HEK293 (cell line): ENCODE measurements around the gene ARMC2.
A peak's percentile ranks its signal among the peaks of the same experiment; 100 is the strongest.

Experiments used
- MZF1 ChIP-seq: fragments of 450-650 bp; formaldehyde crosslinking; IDR thresholded peaks from 2 replicates; pipeline ENCODE4 v1.5.1; 2017; ENCODE audit warnings: missing biosample characterization, missing genetic modification characterization, borderline replicate concordance
- ZBTB20 ChIP-seq: fragments of 450-650 bp; formaldehyde crosslinking; IDR thresholded peaks from 2 replicates; pipeline ENCODE4 v1.5.1; 2016; ENCODE audit warnings: missing biosample characterization, missing genetic modification characterization
- ZBTB8A ChIP-seq: fragments of 450-650 bp; formaldehyde crosslinking; IDR thresholded peaks from 2 replicates; pipeline ENCODE4 v1.5.1; 2016; ENCODE audit warnings: missing biosample characterization, missing genetic modification characterization
- ZEB2 ChIP-seq: fragments of 450-650 bp; formaldehyde crosslinking; IDR thresholded peaks from 2 replicates; pipeline ENCODE4 v1.5.1; 2016; ENCODE audit warnings: missing biosample characterization, missing genetic modification characterization
- ZFP3 ChIP-seq: fragments of 450-650 bp; formaldehyde crosslinking; IDR thresholded peaks from 2 replicates; pipeline ENCODE4 v1.5.1; 2016; ENCODE audit warnings: low read depth, missing biosample characterization, missing genetic modification characterization
- ZNF138 ChIP-seq: fragments of 450-650 bp; formaldehyde crosslinking; IDR thresholded peaks from 2 replicates; pipeline ENCODE4 v1.5.1; 2016; ENCODE audit warnings: missing biosample characterization, missing genetic modification characterization, borderline replicate concordance
- ZNF16 ChIP-seq: fragments of 450-650 bp; formaldehyde crosslinking; IDR thresholded peaks from 2 replicates; pipeline ENCODE4 v1.5.1; 2016; ENCODE audit warnings: low read depth, missing biosample characterization, missing genetic modification characterization
- ZNF175 ChIP-seq: fragments of 450-650 bp; formaldehyde crosslinking; IDR thresholded peaks from 2 replicates; pipeline ENCODE4 v1.5.1; 2016; ENCODE audit warnings: missing biosample characterization, missing genetic modification characterization
- ZNF19 ChIP-seq: fragments of 450-650 bp; formaldehyde crosslinking; IDR thresholded peaks from 2 replicates; pipeline ENCODE4; 2016; ENCODE audit warnings: missing biosample characterization, missing genetic modification characterization, low read depth
- ZNF248 ChIP-seq: fragments of 450-650 bp; formaldehyde crosslinking; IDR thresholded peaks from 2 replicates; pipeline ENCODE4 v1.5.1; 2017; ENCODE audit warnings: missing biosample characterization, missing genetic modification characterization
- ZNF350 ChIP-seq: fragments of 450-650 bp; formaldehyde crosslinking; IDR thresholded peaks from 2 replicates; pipeline ENCODE4 v1.5.0; 2017; ENCODE audit warnings: missing biosample characterization, mild to moderate bottlenecking, missing genetic modification characterization
- ZNF366 ChIP-seq: fragments of 450-650 bp; formaldehyde crosslinking; conservative IDR thresholded peaks from 2 replicates; pipeline ENCODE4 v1.5.1; 2016; ENCODE audit warnings: missing biosample characterization, missing genetic modification characterization
- ZNF416 ChIP-seq: fragments of 450-650 bp; formaldehyde crosslinking; IDR thresholded peaks from 2 replicates; pipeline ENCODE4 v1.5.1; 2016; ENCODE audit warnings: missing biosample characterization, missing genetic modification characterization
- ZNF501 ChIP-seq: fragments of 450-650 bp; formaldehyde crosslinking; IDR thresholded peaks from 2 replicates; pipeline ENCODE4 v1.5.1; 2016; ENCODE audit warnings: missing biosample characterization, missing genetic modification characterization
- ZNF530 ChIP-seq: fragments of 450-650 bp; formaldehyde crosslinking; IDR thresholded peaks from 2 replicates; pipeline ENCODE4 v1.5.1; 2016; ENCODE audit warnings: low read depth, missing biosample characterization, missing genetic modification characterization
- ZNF544 ChIP-seq: fragments of 450-650 bp; formaldehyde crosslinking; IDR thresholded peaks from 2 replicates; pipeline ENCODE4 v1.5.0; 2017; ENCODE audit warnings: missing biosample characterization, missing genetic modification characterization
- ZNF560 ChIP-seq: fragments of 450-650 bp; formaldehyde crosslinking; IDR thresholded peaks from 2 replicates; pipeline ENCODE4 v1.5.1; 2017; ENCODE audit warnings: missing biosample characterization, missing genetic modification characterization, borderline replicate concordance
- ZNF621 ChIP-seq: fragments of 450-650 bp; formaldehyde crosslinking; IDR thresholded peaks from 2 replicates; pipeline ENCODE4 v1.5.1; 2017; ENCODE audit warnings: missing biosample characterization, missing genetic modification characterization
- ZNF654 ChIP-seq: fragments of 450-650 bp; formaldehyde crosslinking; IDR thresholded peaks from 2 replicates; pipeline ENCODE4 v1.5.1; 2016; ENCODE audit warnings: low read depth, missing biosample characterization, missing genetic modification characterization
- ZNF776 ChIP-seq: fragments of 450-650 bp; formaldehyde crosslinking; IDR thresholded peaks from 2 replicates; pipeline ENCODE4 v1.5.0; 2017; ENCODE audit warnings: missing biosample characterization, missing genetic modification characterization, borderline replicate concordance
- ZNF785 ChIP-seq: fragments of 450-650 bp; formaldehyde crosslinking; IDR thresholded peaks from 2 replicates; pipeline ENCODE4 v1.5.1; 2016; ENCODE audit warnings: missing biosample characterization, missing genetic modification characterization
- ZNF791 ChIP-seq: fragments of 450-650 bp; formaldehyde crosslinking; IDR thresholded peaks from 2 replicates; pipeline ENCODE4 v1.5.1; 2016; ENCODE audit warnings: missing biosample characterization, missing genetic modification characterization
- ZSCAN16 ChIP-seq: fragments of 450-650 bp; formaldehyde crosslinking; IDR thresholded peaks from 2 replicates; pipeline ENCODE4 v1.5.1; 2016; ENCODE audit warnings: missing biosample characterization, missing genetic modification characterization
- TF ChIP-seq, protein P1 (sequence below): fragments of 450-650 bp; formaldehyde crosslinking; IDR thresholded peaks from 2 replicates; pipeline ENCODE4 v1.5.1; 2016; ENCODE audit warnings: missing biosample characterization, missing genetic modification characterization
- TF ChIP-seq, protein P2 (sequence below): fragments of 450-650 bp; formaldehyde crosslinking; IDR thresholded peaks from 2 replicates; pipeline ENCODE4 v1.5.1; 2016; ENCODE audit warnings: missing biosample characterization, missing genetic modification characterization
- TF ChIP-seq, protein P3 (sequence below): fragments of 450-650 bp; formaldehyde crosslinking; IDR thresholded peaks from 2 replicates; pipeline ENCODE4 v1.5.1; 2016; ENCODE audit warnings: missing biosample characterization, missing genetic modification characterization
- TF ChIP-seq, protein P4 (sequence below): fragments of 450-650 bp; formaldehyde crosslinking; IDR thresholded peaks from 2 replicates; pipeline ENCODE4 v1.5.1; 2016; ENCODE audit warnings: missing biosample characterization, missing genetic modification characterization
- TF ChIP-seq, protein P5 (sequence below): fragments of 450-650 bp; formaldehyde crosslinking; IDR thresholded peaks from 2 replicates; pipeline ENCODE4 v1.5.1; 2016; ENCODE audit warnings: missing biosample characterization, missing genetic modification characterization
- TF ChIP-seq, protein P6 (sequence below): fragments of 450-650 bp; IDR thresholded peaks from 2 replicates; pipeline ENCODE4 v1.5.1; 2018; ENCODE audit warnings: missing biosample characterization, mild to moderate bottlenecking, missing genetic modification characterization

Gene ARMC2

DNA sequence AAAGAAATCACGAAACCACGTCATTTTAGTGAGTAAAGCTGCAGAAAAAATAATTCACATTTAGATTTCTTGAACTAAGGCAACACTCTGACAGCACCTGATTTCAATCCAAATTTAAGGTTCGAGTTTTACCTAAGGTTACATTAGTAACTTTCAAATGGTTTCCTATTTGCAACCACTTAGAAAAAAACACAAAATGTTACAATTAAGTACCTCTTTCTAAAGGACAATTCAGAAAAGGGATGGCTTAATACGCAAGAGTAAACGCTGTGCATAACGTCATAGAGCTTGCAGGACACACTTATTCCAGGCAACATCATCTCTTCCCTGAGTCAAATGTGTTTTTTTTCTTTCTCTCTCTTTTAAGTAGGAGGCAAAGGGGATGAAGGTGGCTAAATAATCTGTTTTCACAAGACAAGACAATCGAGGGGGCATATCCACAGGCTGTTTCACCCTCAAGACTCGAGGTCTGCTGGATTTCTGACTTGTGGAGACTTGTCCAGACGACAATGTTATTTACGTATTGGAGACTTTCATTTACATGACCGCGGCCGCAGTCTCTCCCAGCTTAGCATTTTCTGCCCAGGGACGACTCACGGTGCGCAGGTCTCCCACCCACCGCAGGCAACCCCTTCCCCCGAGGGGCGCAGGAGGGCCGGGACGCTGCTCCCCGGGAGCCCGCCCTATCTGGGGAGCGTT is 160.5 kb downstream of the ARMC2 start (continued):
- TF ChIP-seq ZFP3 (tag by site-specific recombination) (no peak), ZNF530 (no peak), ZNF350 (tag by site-specific recombination) (no peak; the same call in 1 of the 2 replicates), ZNF776 (tag by site-specific recombination) (no peak), ZNF175 (no peak), ZNF16 (no peak), ZNF416 (no peak), ZBTB8A (tag by site-specific recombination) (no peak), ZSCAN16 (tag by site-specific recombination) (no peak), ZNF248 (no peak), MZF1 (tag by site-specific recombination) (peak; percentile 59; the same call in 1 of the 2 replicates), ZNF138 (tag by site-specific recombination) (no peak), ZNF654 (no peak), ZNF501 (tag by site-specific recombination) (peak; percentile 35; the same call in 1 of the 2 replicates), ZNF544 (no peak), ZNF366 (tag by site-specific recombination) (peak; percentile 78), ZEB2 (tag by site-specific recombination) (peak; percentile 70), ZNF560 (tag by site-specific recombination) (no peak), ZNF621 (tag by site-specific recombination) (no peak), ZNF785 (tag by site-specific recombination) (no peak), ZNF19 (tag by site-specific recombination) (no peak), ZBTB20 (tag by site-specific recombination) (peak; percentile 48; the same call in 1 of the 2 replicates), ZNF791 (tag by site-specific recombination) (no peak)
- TF ChIP-seq, protein P1, sequence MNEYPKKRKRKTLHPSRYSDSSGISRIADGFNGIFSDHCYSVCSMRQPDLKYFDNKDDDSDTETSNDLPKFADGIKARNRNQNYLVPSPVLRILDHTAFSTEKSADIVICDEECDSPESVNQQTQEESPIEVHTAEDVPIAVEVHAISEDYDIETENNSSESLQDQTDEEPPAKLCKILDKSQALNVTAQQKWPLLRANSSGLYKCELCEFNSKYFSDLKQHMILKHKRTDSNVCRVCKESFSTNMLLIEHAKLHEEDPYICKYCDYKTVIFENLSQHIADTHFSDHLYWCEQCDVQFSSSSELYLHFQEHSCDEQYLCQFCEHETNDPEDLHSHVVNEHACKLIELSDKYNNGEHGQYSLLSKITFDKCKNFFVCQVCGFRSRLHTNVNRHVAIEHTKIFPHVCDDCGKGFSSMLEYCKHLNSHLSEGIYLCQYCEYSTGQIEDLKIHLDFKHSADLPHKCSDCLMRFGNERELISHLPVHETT (tag by site-specific recombination) = no peak
- TF ChIP-seq, protein P2, sequence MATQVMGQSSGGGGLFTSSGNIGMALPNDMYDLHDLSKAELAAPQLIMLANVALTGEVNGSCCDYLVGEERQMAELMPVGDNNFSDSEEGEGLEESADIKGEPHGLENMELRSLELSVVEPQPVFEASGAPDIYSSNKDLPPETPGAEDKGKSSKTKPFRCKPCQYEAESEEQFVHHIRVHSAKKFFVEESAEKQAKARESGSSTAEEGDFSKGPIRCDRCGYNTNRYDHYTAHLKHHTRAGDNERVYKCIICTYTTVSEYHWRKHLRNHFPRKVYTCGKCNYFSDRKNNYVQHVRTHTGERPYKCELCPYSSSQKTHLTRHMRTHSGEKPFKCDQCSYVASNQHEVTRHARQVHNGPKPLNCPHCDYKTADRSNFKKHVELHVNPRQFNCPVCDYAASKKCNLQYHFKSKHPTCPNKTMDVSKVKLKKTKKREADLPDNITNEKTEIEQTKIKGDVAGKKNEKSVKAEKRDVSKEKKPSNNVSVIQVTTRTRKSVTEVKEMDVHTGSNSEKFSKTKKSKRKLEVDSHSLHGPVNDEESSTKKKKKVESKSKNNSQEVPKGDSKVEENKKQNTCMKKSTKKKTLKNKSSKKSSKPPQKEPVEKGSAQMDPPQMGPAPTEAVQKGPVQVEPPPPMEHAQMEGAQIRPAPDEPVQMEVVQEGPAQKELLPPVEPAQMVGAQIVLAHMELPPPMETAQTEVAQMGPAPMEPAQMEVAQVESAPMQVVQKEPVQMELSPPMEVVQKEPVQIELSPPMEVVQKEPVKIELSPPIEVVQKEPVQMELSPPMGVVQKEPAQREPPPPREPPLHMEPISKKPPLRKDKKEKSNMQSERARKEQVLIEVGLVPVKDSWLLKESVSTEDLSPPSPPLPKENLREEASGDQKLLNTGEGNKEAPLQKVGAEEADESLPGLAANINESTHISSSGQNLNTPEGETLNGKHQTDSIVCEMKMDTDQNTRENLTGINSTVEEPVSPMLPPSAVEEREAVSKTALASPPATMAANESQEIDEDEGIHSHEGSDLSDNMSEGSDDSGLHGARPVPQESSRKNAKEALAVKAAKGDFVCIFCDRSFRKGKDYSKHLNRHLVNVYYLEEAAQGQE (tag by site-specific recombination) = peak; percentile 53
- TF ChIP-seq, protein P3, sequence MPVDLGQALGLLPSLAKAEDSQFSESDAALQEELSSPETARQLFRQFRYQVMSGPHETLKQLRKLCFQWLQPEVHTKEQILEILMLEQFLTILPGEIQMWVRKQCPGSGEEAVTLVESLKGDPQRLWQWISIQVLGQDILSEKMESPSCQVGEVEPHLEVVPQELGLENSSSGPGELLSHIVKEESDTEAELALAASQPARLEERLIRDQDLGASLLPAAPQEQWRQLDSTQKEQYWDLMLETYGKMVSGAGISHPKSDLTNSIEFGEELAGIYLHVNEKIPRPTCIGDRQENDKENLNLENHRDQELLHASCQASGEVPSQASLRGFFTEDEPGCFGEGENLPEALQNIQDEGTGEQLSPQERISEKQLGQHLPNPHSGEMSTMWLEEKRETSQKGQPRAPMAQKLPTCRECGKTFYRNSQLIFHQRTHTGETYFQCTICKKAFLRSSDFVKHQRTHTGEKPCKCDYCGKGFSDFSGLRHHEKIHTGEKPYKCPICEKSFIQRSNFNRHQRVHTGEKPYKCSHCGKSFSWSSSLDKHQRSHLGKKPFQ = no peak
- TF ChIP-seq, protein P4, sequence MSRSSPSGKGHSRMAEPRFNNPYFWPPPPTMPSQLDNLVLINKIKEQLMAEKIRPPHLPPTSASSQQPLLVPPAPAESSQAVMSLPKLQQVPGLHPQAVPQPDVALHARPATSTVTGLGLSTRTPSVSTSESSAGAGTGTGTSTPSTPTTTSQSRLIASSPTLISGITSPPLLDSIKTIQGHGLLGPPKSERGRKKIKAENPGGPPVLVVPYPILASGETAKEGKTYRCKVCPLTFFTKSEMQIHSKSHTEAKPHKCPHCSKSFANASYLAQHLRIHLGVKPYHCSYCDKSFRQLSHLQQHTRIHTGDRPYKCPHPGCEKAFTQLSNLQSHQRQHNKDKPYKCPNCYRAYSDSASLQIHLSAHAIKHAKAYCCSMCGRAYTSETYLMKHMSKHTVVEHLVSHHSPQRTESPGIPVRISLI (tag by site-specific recombination) = peak; percentile 89
- TF ChIP-seq, protein P5, sequence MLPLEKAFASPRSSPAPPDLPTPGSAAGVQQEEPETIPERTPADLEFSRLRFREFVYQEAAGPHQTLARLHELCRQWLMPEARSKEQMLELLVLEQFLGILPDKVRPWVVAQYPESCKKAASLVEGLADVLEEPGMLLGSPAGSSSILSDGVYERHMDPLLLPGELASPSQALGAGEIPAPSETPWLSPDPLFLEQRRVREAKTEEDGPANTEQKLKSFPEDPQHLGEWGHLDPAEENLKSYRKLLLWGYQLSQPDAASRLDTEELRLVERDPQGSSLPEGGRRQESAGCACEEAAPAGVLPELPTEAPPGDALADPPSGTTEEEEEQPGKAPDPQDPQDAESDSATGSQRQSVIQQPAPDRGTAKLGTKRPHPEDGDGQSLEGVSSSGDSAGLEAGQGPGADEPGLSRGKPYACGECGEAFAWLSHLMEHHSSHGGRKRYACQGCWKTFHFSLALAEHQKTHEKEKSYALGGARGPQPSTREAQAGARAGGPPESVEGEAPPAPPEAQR (tag by site-specific recombination) = no peak
- TF ChIP-seq, protein P6, sequence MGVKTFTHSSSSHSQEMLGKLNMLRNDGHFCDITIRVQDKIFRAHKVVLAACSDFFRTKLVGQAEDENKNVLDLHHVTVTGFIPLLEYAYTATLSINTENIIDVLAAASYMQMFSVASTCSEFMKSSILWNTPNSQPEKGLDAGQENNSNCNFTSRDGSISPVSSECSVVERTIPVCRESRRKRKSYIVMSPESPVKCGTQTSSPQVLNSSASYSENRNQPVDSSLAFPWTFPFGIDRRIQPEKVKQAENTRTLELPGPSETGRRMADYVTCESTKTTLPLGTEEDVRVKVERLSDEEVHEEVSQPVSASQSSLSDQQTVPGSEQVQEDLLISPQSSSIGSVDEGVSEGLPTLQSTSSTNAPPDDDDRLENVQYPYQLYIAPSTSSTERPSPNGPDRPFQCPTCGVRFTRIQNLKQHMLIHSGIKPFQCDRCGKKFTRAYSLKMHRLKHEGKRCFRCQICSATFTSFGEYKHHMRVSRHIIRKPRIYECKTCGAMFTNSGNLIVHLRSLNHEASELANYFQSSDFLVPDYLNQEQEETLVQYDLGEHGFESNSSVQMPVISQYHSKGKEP (tag by site-specific recombination) = no peak
